GM21423 (cell line): ENCODE data around the gene MINDY4.
"Not testable (repeated sequence)": the region's sequence is repeated elsewhere in the genome, so short reads cannot be mapped to it uniquely, and the experiment has no call there.

Source experiments
- ATAC-seq: cut with Tn5 transposase; IDR thresholded peaks from one replicate; pipeline ENCODE4 v1.9.1; 2021; ENCODE audit warnings: mild to moderate bottlenecking, moderate library complexity; ENCODE audit not compliant: unreplicated experiment

Gene MINDY4

DNA sequence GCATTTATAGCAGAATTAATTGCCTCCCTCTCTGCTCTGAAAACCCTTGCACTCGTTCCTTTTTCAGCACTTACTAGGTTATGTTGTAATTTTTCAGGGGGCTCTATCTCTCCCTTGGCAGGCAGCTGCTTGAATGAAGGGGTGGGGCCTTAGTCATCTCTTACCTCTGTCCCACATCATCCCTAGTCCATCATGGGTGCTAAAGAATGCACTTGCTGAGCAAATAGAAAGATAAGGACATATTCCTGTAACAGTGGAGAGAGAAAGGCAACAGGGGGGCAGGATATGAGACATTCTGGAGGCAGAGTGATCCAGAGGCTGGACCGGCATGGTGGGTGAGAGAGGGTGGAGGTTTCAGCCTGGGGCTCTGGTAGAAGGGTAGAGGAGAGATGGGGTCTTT is 60.0 kb downstream of the MINDY4 start:
- ATAC-seq: no peak

- no peak for ATAC-seq
Observed at GRCh38 chr7:30831936-30832335, 60.7 kb downstream of the MINDY4 start.

DNA sequence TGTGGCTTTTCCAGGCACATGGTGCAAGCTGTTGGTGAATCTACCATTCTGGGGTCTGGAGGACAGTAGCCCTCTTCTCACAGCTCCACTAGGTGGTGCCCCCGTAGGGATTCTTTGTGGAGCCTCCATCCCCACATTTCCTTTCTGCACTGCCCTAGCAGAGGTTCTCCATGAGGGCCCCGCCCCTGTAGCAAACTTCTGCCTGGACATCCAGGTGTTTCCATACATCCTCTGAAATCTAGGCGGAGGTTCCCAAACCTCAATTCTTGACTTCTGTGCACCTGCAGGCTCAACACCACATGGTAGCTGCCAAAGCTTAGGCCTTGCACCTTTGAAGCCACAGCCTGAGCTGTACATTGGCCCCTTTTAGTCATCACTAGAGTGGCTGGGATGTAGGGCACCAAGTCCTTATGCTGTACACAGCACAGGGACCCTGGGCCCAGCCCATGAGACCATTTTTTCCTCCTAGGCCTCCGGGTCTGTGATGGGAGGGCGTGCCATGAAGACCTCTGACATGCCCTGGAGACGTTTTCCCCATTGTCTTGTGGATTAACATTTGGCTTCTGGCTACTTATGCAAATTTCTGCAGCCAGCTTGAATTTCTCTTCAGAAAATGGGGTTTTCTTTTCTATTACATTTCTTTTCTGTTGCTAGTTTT is 62.9 kb downstream of the MINDY4 start:
- ATAC-seq: not testable (repeated sequence)

DNA sequence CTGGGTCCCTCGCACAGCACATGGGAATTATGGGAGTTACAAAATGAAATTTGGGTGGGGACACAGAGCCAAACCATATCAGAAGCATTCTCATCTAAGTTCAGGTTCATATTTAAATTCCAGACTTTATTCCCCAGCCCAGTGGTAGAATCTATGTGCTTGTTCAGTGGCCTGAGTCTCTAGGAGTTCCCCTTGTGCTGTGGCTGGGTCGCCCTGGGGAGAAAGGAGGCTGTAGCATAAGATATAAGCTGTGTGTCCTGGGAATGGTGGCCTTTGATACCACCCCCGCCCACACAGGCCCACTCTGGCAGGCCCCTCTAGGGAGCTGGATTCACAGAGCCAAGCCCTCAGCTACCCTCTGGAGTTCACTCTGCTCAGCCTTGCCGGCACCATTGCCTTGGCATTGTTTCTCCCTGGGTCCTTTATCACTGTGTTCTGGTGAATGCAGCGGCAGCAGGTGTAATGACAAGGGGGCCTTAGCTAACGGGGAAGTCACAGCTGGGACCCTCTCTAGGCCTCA is 64.2 kb downstream of the MINDY4 start:
- ATAC-seq: no peak

DNA sequence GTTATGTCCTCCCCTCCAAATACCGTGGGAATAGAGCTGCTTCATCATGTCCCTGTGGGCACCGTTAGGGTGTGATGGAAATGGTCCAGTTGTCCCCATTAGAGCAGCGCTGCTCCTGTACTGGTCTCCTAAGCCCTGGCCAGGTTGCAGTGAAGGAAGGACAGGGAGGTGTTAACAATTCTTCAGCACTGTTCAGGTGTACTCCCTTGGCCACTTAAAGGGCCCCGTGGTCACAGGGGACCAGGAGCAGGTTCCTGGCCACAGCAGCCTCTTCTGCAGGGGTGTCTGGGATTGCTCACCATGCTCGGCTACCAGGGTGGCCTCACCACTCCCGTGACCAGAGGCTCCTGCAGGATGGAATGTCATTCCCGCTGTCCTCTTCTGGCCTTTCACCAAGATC is 65.8 kb downstream of the MINDY4 start:
- ATAC-seq: no peak

GRCh38 chr7:30837581-30837980 is 66.4 kb downstream of the MINDY4 start:
- ATAC-seq: no peak

DNA sequence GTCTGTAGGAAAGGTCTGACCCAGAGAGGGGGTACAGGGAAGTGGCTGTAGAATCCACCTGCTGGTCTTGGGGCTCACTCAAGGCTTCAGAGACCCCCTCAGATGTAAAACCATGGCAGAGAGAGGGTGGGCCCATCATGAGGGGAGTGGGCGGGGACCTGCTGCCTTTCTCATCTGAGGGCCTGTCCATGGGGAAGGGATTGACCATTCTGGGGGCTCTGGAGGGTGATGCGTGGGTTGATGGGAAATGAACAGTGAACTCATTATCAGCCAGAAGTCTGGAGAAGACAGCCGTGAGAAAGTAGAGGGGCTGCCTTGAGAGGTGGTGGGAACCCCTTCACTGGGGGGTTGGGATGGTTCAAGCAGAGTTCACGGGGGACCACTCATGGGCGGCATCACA is 66.8 kb downstream of the MINDY4 start:
- ATAC-seq: no peak

GRCh38 chr7:30840141-30841024 is 69.2 kb downstream of the MINDY4 start:
- ATAC-seq: no peak

GRCh38 chr7:30841025-30841735 is 70.0 kb downstream of the MINDY4 start:
- ATAC-seq: no peak

GRCh38 chr7:30841801-30842541 is 70.8 kb downstream of the MINDY4 start:
- no peak for ATAC-seq

DNA sequence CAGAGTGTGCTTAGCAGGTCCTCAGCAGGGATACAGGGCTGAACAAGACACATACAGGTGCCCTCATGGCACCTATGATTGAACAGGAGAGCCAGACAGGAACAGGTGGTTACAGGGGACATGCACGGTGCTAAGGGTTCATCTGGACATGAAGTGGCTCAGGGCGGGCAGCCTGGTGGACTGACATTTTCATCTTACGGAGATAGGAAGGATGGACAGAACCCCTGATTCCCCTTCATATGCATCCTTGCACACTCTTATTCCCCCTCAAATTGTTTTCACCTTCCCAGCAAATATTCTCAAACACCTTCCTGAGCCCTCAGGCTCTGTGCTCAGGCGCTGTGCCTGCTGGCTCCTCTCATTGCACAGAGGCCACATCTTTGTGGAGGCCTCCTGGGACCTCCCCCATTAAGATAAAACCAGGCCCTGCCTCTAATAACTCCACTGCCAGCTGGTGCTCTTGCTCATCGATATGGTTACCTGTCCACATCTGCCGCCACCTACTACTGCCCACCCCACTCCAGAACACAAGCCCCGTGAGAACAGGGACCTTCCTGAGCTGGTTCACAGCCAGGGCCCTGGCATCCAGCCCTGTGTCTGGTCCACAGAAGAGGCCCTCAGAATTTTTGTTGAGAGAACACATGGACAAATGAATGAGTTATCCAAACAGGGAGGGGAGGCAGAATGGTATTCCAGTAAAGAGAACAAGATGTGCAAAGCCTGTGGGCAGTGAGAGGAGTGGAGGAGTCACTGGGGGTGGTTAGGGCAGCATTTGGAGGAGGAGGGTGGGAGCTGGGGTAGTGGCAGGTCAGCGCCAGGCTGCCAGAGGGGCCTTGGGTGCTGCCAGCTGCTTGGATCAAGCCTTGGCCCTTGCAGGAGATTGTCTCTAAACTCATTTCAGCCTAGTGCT is 71.6 kb downstream of the MINDY4 start:
- no peak for ATAC-seq

DNA sequence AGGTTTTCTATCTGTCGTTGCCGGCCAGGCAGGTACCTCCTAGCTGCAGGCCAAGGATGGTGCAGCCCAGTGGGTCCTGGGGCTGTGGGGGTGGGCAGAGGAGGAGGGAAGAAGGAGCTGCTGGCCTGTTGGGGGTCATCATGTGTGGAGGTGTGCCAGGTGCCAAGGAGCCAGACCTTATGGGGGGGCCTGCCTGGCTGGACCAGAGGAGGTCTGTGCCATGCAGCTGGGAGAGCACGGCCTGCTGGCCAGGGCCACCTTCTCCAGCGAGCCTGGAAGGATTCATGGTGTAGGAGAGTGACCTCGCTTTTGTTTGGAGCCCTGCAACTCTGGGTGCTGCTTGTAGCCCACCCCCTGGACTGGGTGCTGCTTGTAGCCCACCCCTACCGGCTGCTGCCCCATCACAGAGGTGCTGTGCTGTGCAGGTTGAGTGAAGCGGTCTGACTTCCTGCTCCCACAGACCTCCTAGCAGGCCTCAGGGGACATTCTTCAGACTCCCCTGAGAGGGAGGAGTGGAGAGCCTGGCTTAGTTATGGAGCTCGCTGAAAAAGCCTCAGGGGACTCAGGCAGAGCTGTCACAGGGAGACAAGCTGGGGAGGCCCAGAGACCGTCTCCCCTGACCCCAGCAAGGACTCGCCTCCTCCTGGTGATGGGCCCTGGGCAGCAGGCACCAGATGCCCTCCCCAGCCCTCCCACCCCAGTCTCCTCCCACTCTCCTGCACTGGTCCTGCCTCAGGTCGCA is 72.7 kb downstream of the MINDY4 start:
- ATAC-seq: no peak

DNA sequence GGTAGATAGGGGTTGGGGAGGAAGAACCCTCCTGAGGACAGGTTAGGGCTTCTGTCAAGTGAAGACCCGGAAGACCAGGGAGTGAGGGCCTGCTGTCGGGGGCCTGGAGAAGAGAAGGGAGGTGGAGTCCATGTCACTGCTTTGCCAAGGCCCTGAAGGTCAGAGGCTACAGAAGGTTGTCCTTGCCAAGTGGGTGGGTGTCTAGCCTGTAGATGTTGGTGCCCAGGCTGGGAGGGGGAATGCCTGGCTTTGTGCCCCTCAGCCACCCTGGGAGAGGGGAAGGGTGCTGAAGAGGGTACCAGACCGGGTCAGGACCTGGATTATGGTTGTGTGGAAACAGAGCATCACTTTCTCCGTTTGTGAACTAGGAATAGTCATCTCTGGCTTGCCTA is 73.3 kb downstream of the MINDY4 start:
- ATAC-seq: no peak

- ATAC-seq: no peak
Observed at GRCh38 chr7:30844916-30845315, 73.7 kb downstream of the MINDY4 start.

GRCh38 chr7:30845426-30846135 is 74.4 kb downstream of the MINDY4 start:
- no peak for ATAC-seq

DNA sequence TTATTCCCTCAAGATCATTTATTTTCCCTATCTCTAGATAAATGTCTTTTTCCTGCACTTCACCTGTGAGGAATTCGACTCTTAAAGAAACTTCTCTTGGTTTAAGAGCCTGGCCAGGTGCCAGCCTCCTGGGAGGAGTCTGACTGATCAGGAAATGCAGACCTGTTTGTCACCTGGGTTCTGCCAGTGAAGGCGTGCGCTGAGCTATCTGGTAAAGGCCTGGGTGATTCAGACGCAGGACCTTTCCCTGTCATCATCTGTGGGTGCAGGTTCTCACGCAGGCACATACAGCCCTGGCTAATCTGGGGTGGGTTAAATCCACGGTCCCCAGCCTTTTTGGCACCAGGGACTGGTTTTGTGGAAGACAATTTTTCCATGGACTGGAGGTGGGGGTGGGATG is 75.2 kb downstream of the MINDY4 start:
- no peak for ATAC-seq

DNA sequence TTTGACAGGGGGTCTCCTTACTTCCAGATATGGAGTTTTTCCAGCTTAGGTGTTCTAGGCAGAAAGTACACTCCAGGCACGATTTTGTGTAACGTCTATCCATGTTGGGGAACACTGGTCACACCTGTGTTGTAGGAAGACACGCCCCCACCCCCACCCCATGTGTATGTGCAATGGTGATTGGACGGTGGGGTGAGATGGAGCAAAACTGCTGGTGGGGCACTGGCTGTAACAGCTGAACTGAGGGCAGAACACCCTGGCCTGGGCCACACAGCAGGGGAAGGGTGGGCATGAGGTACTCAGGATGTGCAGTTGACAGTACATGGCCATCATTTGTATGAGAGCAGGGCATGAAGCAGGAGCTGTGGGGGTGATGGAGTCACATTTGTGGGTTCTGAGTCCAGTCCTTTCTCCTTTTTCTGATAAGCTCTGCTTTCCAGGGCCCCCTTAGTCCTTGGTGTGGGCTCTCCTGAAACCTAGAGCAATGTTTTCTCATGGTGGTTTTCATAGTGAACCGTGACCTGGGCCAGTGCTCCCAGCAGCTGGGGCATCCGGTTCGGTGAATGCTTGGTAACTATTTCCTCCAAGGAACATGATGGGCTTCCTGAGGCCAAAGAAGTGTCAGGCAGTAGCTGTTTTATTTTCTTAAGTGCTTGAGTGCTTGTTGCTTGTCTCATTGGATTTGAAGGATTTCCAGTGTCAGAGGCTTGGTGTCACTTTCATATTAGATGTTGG is 77.1 kb downstream of the MINDY4 start:
- no peak for ATAC-seq

GRCh38 chr7:30849565-30849964 is 78.3 kb downstream of the MINDY4 start:
- ATAC-seq: no peak
